Activated CD4-positive, alpha-beta T cell treated with anti-CD3 and anti-CD28 coated beads, Interleukin-2, amount 50 U/mL, for 4 hours (primary cell): Measurements from ENCODE around the gene KCNJ6.

ENCODE experiments used
- DNase-seq, 2 experiments: peaks; one replicate each; pipeline ENCODE4 v3.0.0-alpha.2; 2020

The KCNJ6 gene

DNA sequence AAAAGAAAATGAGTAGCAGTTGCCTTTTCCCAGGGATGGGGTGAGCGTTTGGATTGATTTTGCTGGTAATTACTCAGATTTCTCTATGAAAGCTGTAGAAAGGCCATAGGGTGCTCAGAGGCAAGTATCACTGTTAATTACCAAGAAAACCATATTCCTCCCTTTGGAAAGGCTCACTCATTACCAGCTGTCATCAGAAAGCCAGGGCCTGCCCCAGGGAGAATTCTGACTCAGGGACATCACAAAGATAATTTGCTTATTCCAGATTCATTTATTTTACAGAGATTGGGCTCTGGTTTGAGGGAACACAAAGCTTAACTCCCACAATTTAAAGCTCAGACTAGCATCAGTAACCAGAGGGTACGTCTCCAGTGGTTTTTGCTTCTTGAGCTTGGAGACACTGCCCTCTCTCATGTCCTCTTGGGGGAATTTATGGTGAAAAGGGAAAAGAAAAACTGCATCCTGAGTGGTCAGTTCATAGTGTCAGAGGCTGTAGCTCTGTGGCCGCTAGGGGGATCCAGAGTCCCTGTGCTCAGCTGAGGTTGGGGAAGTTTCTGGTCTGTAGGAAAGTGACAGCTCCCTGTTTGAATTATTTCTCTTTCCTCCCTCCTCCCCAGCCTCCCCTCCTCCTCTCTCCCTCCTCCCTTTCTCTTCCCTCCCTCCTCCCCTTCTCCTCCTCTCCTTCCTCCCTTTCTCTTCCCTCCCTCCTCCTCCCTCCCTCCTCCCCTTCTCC, 204.3 kb downstream of the KCNJ6 start:
- peak in 1 of 2 experiments; percentile 2 for DNase-seq

DNA sequence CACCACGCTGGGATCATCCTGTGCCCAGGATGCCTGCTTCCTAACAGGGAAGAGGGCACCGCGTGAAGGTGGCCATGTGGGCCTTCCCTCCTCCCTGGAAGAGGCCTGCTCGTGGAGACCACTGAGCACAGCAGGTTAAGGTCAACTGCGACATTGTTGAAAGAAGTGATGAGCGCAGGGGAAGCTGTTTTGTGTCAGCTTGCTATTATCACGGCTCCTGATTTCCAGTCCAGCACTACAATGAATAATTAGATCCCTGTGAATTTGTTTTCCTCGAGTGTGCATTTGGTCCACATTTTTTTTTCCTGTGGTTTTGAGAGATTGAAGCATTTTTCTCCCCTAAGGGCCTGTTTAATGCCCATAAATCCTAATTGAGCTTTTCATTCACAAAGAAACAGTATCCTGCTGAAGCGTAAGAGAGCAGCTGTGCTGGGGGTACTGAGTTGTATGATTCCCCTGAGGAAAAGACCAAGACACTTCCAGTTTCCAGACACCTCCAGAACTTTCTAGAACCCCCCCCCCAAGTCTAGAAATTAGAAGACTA, 204.9 kb downstream of the KCNJ6 start:
- no peak for DNase-seq

DNA sequence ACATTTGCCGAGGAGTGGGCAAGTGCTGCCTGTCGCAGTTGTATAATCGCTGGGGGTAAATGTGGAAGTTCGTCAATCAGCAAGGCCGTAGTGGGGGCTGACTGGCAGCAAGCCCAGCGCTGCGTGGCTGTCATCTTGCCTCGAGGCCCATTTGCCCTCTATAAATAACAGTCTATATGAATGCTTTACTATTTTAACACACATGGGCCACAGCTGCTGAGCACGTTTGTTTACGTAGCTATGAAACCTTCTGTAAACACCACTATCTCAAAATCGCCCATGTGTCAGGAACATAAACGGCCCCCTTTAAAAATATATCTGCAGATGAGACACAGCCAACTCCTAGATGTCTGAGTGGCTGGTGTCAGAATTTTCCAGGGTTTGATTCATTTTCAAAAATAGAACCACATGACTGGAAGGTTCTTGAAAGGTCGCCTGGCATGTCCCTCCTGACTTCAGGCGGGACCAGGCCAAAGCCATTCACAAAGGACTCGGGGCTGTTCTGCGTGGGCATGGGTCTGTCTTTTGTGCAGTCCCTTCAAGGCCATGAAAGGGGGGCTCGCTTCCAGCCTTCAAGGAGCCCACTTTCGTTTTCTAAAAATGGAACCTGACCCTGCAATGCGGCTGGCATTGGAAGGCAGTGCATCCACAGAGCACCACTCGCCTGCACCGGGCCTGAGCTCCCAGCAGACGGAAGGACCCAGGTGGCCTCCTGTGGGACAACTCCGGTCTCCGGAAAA, 205.5 kb downstream of the KCNJ6 start:
- no peak for DNase-seq

DNA sequence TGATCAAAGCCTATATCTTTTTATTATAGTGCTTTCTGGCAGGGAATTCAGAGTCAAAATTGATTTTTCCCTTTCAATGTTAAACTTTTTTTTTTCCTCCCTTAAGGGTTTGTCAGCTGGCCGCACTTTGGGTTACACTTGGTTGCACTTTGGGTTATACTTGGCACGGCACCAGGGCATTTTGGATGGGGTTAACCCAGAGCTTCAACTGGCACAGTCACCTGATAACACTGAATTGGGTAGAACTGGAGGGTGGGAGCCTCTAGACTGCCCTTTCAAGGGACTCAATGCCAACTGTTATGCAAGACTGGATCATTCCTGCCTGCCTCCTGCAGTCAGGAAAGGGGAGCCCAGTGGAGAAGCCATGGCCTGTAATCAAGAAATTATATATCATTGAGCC, 211.5 kb downstream of the KCNJ6 start:
- no peak for DNase-seq

DNA sequence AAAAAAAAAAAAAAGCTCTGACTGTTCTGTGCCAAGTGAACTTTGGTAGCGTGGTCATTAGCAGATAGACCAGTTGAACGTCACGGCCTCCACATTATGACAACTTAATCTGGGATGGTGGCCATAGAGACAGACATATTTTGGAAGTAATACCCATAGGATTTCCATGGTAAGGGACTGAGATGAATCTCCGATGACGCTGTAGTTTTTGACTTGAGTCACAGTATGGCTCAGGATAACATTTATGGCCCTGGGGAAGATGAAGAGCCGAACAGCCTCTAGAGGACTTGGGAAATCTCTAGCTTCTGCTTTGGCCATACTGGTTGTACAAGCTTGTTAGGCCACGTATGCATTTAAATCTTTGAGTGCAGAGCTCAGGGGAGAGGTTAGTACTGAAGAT, 214.0 kb downstream of the KCNJ6 start:
- DNase-seq = no peak

DNA sequence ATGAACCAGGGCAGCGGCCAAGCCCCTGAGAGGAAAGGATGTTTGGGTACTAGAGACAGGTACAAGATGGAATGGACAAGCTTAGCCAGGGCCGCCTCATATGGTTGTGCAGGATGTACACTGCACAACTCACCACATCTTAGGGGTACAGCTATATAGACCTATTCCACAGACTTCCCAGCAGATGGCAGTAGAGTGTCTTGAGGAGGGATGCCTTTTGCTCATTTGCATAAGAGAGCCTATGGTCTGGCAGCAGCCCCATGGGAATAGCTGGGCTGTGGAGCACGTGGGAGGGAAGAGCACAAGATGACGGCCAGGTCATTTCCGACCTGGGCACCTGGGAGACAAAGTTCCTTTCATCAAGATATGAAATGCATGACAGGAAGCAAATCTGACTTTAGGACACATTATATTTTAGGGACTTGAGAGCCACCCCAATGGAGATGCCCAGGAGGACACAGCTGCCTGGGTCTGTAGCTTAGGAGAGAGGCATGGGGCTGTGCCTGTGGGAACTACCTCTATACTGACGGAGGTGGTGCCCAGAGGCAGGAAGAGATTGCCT, 215.5 kb downstream of the KCNJ6 start:
- no peak for DNase-seq

DNA sequence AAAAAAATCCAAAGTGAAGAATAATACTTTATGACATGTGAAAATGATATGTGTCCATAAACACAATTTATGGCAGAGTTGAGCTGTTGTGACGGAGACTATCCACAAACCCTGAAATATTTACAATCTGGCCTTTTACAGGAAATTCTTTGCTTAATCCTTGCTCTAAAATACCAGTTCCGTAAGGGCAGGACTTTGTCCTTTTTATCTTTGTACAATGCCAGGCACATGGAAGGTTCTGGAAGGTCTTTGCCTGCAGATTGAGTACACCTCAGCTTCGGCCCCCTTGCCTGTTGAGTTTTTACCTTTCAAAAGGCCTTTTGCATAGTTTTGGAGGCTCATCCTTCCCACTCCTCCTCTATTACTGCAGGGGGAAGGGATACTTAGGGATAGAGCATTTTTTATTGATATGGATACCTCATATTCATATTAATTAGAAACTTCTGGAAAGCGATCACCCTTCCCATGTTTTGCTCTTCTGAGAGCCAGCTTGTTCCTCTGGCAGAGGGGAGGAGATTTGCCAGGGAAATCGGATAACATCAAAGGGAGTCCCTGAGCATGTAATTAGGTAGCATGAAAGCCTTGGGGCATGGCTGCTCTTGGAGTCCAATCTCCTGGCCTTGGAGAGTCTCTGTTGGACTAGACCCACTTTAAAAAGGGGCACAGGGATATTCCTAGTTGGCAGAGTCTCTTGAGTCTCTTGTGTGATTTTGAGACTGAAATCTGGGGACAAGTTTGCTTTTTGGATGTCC, 217.1 kb downstream of the KCNJ6 start:
- DNase-seq = no peak

DNA sequence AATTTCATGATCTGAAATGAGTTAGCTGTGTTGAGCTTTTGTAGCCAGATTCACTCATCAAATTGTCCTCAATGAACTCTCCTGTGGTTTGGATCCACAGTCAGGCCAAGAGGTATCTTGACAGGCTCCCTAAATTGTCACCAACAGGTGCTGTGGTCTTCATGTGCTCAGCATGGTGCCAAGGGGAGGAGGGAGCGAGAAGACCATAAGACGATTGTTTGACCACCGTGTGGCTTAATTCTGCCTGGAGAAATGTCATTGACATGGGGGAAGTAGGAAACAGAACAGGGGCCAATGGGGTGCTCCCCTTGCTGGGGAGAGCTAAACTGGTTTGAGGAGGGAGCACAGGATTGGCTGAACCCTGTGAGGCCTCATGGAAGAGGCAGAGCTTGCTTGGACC, 219.3 kb downstream of the KCNJ6 start:
- DNase-seq = no peak

DNA sequence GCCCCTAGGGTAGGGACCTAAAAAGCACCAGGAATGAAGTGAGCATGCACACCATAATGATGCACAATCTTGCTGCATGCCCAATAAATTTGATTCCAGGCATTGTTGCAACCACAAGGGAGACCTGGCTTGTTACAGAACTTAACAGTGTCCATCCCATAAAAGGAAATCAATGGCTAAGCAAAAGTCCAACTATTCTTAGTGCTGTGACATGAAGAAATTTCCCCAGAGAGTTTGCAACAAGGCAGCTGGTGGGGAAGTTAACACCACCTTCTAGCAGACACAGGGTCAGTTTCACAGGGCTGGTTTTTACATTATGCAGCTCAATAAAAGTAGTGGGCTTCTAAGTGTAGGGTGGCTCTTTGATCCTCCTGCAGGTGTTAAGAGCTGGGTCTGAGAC, 221.1 kb downstream of the KCNJ6 start:
- no peak for DNase-seq

DNA sequence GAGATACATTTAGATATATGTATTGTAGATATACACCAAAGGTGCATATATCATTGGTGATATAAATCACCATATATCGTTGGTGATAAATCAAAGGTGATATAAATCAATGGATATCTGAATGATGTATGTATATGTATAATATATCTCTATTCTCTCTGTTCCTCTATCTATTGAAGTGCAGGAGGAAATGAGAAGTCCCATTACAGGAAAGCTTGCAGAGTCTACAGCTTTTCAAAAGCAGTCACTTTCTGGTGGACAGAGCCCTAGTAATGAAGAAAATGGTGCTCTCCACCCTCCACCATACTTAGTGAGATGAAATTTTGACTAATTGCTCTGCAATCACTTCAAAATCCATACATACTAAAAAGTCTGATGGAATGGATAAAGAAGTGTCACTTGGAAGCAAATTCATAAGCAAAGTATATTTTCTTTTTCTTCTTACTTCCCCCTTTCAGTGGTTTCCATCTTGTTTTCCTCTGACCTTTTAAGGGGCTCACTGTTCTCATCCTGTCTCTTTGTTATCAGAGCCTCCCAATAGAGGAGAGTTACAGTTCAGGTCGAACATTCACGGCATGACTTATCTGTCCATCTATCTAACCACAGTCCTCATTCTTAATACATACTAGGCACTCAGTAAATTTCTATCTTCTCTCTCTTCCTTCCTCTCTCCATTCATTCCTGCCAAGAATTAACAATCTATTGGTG, 227.2 kb downstream of the KCNJ6 start:
- no peak for DNase-seq

DNA sequence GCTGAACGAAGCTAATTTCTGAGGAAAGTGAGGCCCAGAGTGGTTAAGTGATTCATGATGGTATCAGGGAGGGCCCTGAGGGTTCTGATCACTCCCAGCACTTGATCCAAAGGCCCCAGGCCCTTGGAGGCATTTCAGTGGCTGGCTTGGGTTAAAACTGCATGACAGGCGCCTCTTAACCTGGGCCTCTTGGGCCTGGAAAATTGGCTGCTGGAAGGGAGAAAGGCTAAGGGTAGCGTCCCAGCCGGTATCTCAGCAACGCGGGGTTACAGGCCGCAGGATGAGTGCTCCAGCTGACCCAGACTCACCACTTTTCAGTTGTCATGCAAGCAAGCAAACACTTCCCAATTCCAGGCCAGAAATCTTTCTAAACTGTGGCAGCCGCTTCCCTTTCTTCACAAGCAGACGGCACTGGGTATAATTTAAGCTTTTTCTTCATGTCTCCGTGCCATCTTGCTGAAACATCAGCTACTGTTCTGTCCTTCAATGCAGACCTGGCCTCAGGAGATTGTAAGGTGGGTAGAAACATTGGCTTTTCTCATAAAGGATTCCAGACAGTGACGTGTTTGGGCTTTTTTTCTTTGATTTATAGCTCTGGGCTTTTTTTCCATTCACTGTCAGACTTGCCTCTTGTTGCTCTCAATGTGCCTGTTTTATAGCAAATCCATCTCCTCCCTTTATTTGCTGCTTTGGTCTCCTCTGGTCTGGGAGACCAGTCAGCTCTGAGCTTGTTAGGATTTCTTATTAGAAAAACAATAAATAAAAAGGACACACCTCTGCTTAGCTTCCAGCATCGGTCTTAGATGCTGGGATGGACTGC, 229.1 kb downstream of the KCNJ6 start:
- DNase-seq = no peak

DNA sequence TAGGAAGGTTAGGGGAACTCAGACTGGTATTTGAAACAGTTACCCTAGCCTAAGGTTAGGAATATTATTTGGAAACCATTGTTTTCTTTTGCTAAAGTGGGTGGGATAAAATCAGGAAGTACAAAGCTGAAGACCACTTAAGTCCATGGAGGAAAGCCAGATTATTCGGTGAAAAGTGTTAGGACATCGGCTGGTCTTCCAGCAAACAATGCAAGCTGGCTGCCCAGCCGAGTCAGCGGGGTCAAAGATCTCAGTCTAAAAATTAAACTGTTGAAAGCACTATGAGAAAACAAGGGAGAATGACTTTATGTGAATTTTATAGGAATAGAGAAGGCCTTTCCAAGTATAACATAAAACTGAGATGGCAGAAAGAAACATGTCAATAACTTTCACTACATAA, 231.7 kb downstream of the KCNJ6 start:
- DNase-seq = no peak

DNA sequence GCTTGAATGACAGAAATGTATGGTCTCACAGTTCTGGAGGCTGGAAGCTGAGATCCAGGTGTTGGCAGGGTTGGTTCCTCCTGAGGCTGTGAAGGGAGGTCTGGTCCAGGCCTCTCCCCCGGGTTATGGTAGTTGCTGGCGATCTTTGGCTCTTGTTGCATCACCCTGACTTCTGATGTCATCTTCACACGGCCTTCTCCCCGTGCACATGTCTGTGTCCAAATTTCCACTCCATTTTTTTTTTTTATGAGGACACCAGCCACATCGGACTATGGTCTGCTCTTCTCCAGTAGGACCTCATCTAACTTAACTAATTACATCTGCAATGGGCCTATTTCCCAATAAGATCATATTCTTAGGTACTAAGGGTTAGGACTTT, 232.2 kb downstream of the KCNJ6 start:
- no peak for DNase-seq

DNA sequence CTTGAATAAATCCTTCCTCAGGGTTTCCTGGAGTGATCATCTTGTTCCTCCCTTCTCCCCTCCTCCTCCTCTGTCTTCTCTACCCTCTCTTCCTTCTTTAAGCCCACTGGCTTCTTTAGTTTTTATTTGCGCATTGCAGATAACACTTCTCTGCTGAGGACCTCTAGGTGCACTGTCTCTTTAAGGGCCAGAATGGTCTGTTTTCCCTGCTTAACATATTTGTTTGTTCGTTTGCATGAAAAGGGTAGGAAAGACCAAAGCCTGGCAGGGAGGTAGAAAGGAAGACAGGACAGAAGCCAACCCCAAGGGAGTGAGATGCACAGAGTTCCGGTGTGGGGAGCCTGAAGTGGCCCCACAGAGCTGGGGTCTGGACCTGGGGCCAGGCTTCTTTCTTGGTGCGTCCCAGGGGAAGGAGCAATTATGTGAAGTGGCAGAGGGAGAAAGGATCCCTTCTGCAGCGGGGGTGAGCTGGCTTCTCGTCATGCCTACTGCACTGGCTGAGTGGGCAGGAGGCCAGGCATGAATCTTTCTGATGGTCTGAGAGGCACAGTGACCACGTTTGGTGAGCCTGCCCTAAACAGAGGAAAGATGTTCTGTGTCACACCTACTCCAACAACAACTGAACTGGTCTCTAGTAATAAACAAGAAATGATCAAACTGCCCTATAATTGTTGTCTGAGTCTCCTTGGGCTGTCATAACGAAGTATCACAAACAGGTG, 232.7 kb downstream of the KCNJ6 start:
- no peak for DNase-seq

DNA sequence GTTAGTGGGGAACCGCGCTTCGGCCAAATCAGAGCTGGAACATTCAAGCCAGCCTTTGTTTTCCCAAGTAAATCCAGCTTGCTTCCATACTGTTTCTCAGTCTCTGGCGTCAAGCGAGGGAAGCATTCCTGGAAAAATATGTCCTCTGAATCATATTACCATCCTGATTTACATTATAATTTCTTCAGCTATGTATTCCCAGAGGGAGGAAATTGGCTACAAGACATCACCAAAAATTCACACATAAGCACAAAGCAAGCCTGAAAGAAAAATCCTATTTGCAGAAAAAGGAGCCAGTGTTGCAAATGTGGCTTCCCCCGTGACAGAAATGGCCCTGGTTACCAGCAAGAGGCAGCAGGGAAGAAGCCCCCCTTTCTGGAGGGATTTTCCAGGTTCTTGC, 233.3 kb downstream of the KCNJ6 start:
- no peak for DNase-seq

DNA sequence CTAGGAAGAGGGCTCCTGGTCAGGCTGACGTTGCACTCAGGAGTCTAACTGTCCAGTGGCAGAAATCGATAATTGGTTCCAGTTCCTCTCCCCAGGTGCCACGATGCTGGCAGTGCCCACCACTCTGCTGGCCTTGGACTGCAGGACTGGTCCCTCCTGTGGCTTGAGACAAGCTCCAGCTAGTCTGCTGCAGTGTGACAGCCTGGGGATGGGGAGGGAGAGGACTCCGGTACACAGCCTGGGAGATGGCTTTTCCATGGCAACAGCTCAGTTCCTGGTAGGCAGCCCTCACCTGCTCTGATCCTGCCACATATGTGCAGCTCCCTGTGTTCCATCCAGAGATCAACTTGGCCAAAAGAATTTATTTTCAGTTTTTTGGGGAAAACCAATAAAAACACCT, 239.3 kb downstream of the KCNJ6 start:
- no peak for DNase-seq

DNA sequence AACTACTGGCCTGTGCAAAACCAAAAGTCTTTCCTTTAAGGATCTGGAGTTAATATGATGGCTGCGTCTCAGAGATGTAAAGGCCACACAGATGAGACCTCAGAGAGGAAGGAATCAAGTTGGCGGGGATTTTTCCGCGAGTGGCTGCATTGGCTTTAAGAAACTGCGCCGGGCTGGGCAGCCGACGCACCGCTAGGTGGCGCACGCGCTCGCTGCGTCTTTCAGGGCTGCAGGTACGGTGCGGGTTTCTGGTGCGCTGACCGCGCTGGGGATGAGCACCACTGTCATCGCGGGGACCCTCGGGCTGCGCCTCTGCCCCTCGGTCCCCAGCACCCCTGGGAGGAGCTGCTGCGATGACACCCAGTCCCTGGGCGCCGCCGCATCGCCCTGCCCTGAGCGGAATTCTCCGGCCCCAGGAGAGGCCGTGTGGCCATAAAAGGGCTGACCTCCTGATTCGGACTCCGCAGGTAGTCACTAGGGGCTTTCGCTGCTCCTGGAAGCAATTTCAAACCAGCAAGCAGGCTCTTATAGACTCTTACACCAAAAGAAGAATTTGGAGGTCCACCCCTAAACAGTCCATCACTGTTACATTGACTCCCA, 241.0 kb downstream of the KCNJ6 start:
- peak; percentile 38 to 42 for DNase-seq

DNA sequence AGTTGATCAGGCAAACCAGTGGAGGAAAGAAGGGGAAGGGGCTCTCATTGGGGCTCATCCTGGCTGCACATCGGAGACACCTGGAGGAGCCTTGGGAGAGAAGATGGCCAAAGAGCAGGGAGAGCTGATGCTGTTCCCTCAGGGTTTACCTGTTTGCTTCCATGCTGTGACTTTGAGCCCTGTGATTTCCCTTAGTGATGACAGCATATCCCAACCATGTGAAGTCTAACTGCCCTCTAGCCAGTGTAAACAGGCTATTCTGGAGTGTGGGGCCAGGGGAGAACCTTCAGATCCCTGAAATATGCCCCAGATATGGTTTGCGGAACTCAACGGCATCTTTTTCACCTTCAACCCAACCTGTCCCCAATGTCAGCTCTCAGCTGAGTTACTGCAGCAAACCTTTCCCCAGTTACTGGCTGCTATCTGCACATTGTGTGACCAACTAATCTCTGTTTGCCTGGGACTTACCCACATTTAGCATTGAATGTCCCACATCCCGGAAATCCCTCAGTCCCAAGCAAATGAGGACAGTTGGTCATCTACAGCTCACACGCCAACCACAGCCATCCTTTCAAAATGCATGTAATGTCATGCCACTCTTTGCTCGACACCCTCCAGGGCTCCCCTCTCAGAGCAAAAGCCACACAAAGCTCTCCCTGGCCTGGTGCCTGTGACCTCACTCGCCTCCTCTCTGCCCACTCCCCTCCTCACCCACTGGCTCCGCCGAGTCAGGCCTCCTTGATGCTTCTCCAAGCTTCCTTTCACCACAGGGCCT, 242.3 kb downstream of the KCNJ6 start:
- DNase-seq = no peak

DNA sequence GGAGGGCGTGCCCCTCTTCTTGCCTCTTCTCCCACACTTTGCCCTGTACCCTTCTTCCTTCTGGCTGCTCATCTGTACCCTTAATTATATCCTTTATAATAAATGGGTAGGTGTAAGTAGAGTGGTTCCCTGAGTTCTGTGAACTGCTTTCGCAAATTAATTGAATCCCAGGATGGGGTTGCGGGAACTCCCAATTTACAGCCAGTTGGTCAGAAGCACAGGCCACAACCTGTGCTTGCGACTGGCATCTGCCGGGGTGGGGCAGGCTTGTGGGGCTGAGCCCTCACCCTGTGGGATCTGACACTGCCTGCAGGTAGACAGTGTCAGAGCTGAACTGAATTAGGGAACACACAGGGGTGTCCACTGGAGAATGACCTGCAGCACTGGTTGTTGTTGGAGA, 244.9 kb downstream of the KCNJ6 start:
- no peak for DNase-seq

DNA sequence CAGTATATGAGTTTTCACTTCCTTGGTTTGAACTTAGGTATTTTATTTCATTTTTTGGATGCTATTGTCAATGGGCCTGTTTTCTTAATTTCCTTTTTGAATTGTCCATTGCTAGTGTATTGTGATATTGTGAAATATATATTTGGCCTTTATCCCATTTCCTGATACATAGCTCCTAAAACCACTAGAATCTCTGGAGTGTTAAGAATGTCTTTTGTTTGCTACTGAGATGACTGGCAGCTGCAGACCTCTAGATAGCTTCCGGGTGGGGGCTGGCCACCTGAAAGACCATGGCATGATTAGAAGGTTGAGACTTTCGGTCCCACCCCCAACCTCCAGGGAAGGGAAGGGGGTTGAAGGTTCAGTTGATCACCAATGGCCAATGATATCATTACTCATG, 245.4 kb downstream of the KCNJ6 start:
- DNase-seq = no peak
